A673 (cell line): ENCODE results near the gene ADAMTS19.

Experiments used
- CTCF ChIP-seq: fragments of 300-800, 200-600 bp; sonication (generic); conservative IDR thresholded peaks from 2 replicates; pipeline ENCODE4 v1.5.1; 2017; ENCODE audit warnings: low read depth, mild to moderate bottlenecking, antibody characterized with exemption, low read length, moderate library complexity, mixed read lengths
- EZH2 ChIP-seq: fragments of 200-600 bp; sonication (generic); IDR thresholded peaks from 2 replicates; pipeline ENCODE4 v1.6.1; 2017; ENCODE audit warnings: borderline replicate concordance, low read depth, mild to moderate bottlenecking, mixed read lengths, antibody characterized with exemption, low read length; ENCODE audit not compliant: poor library complexity, severe bottlenecking

GRCh38 chr5:129477532-129477931 lies 17.4 kb downstream of the ADAMTS19 start:
- TF ChIP-seq CTCF (no peak), EZH2 (no peak)
